ENCODE measurements around the gene TIMM44. TPM values are rescaled to one million over a fixed set of nuclear protein-coding genes. Genes with fewer than 3 reads are reported as not detected.
A peak's percentile ranks its signal among the peaks of the same experiment; 100 is the strongest.

Gene TIMM44
- total RNA-seq, 1 donor, result 57.9 TPM

DNA sequence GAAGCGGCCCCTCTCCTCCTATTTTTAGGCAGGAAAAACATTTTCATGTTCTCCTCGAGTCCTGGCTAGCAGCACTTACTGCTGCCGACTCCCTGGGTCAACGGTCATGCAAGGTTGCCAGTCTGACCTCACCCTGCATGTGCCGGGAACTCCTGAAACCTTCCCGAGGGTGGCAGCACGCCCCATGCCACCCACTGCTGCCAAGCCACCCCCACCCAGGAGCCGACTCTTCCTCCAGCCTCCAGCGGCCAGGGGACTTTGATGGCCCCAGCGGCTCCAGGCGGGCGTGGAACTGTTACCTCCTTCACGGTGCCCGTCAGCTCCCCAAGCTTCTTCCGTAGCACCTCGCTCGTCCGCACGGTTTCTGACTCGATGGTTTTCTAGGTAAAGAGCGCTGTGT is 8.7 kb downstream of the TIMM44 start:
- H3K4me3 ChIP-seq (ENCODE audit: low read depth, low read length), result no peak overlapping the region
- TF ChIP-seq, protein P1, sequence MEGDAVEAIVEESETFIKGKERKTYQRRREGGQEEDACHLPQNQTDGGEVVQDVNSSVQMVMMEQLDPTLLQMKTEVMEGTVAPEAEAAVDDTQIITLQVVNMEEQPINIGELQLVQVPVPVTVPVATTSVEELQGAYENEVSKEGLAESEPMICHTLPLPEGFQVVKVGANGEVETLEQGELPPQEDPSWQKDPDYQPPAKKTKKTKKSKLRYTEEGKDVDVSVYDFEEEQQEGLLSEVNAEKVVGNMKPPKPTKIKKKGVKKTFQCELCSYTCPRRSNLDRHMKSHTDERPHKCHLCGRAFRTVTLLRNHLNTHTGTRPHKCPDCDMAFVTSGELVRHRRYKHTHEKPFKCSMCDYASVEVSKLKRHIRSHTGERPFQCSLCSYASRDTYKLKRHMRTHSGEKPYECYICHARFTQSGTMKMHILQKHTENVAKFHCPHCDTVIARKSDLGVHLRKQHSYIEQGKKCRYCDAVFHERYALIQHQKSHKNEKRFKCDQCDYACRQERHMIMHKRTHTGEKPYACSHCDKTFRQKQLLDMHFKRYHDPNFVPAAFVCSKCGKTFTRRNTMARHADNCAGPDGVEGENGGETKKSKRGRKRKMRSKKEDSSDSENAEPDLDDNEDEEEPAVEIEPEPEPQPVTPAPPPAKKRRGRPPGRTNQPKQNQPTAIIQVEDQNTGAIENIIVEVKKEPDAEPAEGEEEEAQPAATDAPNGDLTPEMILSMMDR (IDR thresholded peaks at IDR 0.05; ENCODE audit: insufficient read depth, low read depth, low read length), result no peak
- no peak for DNase-seq (ENCODE audit: low read depth)

DNA sequence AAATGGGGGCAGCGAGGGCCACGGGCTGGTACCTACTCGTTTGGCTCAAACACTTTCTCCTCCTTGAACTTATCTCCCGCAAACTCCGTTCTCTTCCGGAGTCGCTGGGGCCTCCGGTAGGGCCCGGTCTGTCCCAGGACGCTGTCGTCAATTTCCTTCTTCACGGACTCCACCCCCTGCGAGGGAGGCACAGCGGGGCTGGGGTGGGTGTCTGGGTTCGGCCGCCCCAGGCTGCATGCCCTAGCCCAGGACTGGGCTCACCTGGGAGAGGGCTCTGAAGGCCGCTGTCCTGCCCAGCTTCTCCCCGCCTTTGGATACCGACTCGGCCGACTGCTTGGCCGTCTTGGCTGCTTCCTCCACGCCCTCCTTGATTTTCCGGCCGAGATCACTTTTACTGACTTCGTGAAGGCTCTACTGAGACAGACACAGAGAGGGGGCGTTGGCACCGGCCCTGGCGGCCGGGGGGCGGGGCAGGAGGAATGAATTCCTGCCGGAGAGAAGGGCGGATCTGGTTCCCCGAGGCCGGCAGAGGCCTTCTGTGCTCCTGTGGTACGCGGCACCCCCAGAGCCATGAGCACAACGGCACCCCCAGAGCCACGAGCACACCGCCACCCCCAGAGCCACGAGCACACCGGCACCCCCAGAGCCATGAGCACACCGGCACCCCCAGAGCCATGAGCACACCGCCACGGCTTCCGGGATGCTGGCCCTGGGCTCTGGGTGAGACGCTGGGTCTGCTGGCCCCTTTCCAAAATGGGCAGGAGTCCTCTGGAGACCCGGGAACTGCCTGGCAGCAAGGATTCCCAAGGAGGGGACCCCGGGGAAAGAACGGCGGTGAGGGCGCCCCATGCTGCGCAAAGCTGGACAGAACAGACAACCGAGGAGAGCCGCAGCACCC is 9.4 kb downstream of the TIMM44 start:
- DNase-seq (ENCODE audit: low read depth), result no peak
- TF ChIP-seq, protein P1 (IDR thresholded peaks at IDR 0.05; ENCODE audit: insufficient read depth, low read depth, low read length), result no peak
- no peak overlapping the region for H3K4me3 ChIP-seq (ENCODE audit: low read depth, low read length)

DNA sequence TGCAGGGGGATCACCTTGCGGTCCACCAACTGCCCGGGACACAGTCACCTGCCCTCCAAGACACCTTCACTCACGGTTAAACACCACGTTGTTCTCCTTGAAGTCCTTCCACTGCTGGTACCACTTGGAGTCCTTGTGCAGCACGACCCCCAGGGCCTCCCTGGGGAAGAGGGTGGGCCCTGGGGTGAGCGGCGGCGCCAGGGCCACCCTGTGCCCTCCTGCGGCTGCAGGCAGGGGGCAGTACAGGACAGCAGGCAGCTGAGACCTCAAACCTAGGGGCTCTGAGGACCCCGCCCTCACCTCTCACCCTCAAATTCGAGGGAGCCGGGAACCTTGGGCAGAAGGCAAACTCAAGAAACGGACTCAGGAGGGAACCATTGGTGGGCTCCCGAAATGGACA is 10.1 kb downstream of the TIMM44 start:
- TF ChIP-seq, protein P1 (IDR thresholded peaks at IDR 0.05; ENCODE audit: insufficient read depth, low read depth, low read length), result peak; percentile 31
- no peak overlapping the region for H3K4me3 ChIP-seq (ENCODE audit: low read depth, low read length)
- no peak for DNase-seq (ENCODE audit: low read depth)

DNA sequence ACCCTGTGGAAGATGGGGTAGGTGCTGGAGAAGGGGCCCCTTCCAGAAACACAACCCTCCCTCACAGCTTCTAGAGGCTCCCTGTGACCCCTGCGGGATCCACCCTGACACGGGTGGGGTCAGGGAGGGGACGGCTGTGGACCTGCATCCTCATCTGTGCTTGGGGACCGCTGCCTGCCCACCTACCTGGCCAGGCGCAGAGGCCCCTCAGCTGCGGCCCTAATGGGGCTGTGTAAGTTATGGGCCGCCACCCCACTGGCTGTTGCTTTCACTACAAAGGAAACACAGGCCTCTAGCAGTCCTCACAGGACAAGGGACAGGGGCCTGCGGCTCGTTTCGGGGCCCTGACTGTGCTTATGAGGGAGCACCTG is 10.6 kb downstream of the TIMM44 start:
- H3K4me3 ChIP-seq (ENCODE audit: low read depth, low read length), result no peak overlapping the region
- TF ChIP-seq, protein P1 (IDR thresholded peaks at IDR 0.05; ENCODE audit: insufficient read depth, low read depth, low read length), result no peak
- no peak for DNase-seq (ENCODE audit: low read depth)

DNA sequence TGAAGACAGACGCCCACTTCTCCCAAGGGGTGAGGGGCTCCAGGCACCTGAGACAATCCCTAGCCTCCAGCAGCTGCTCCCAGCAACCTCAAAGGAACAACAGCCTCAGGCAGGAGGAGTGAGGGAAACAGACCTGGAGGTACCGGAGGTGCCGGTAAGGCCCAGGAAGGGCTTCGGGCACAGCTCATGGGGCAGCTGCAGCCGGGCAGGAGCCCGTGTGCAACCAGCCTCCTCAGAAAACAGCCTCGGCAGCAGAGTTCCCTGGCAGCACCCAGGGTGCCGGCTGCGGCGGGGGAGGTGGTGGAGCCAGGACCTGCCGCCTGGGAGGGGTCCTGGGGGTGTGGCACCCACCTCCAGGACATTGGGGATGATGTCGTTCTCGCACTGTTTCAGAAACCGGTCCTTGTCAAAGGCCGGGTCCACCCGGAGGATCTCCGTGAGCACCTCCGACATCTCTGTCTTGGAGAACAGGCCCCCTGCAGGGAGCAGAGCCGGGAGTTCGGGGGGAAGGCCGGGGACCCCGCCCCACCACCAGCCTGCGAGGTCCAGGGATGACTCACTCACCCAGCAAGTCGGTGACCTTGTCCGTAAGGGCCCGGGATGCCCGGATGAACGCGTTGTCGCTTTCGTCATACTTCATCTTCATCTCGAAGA is 11.1 kb downstream of the TIMM44 start:
- H3K4me3 ChIP-seq (ENCODE audit: low read depth, low read length), result no peak overlapping the region
- DNase-seq (ENCODE audit: low read depth), result no peak
- TF ChIP-seq, protein P1 (IDR thresholded peaks at IDR 0.05; ENCODE audit: insufficient read depth, low read depth, low read length), result no peak

DNA sequence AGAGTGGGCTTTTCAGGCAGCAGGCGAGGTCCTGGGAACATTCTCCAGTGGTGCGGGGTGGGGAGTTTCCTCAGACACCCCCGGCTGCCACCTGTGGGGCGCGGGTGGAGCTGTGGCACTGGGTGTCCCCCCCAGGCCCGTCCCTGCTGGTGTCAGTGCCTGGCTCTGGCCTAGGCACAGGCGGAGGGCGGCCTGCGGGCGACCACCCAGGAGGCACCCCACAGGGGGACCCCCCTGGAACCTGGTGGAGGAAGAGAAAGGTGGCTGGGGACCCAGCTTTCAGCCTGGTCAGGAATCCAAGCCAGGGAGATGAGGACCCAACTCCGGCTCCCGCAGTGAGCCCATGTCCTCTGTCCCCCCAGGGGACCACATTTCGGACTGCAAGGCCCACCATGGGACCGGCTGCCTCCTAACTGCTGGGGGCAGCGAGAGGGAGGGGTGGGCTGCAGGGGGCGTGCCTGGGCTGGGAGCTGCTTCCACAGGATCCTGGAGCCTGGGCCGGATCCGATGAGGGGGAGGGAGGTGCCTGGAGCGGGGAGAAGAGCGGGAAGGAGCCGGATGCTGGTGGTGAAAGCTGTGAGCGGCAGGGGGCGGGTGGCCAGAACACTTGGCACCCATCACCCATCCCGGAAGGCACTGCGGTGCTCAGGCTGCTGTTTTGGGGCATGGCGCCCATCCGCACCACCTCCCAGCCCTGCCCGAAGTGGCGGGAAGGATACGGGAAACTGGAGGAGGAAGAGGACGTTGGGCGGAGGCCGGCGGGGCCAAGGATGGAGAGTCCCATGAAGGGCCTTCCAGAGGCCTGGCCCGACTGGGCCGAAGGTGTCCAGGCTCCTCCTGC is 12.0 kb downstream of the TIMM44 start:
- no peak overlapping the region for H3K4me3 ChIP-seq (ENCODE audit: low read depth, low read length)
- DNase-seq (ENCODE audit: low read depth), result no peak
- TF ChIP-seq, protein P1 (IDR thresholded peaks at IDR 0.05; ENCODE audit: insufficient read depth, low read depth, low read length), result no peak
